Fibroblast of peridontal ligament (primary cell): ENCODE data around the gene RNF214.
A peak's percentile ranks its signal among the peaks of the same experiment; 100 is the strongest.

Source experiments
- DNase-seq: peaks from one replicate; pipeline ENCODE4 v3.0.0-alpha.2; 2010; ENCODE audit errors: extremely low read depth

RNF214 gene

GRCh38 chr11:117214404-117215110, 17.9 kb upstream of the RNF214 start:
- DNase-seq: no peak

GRCh38 chr11:117217141-117218084, 15.1 kb upstream of the RNF214 start:
- DNase-seq: peak; percentile 87

DNA sequence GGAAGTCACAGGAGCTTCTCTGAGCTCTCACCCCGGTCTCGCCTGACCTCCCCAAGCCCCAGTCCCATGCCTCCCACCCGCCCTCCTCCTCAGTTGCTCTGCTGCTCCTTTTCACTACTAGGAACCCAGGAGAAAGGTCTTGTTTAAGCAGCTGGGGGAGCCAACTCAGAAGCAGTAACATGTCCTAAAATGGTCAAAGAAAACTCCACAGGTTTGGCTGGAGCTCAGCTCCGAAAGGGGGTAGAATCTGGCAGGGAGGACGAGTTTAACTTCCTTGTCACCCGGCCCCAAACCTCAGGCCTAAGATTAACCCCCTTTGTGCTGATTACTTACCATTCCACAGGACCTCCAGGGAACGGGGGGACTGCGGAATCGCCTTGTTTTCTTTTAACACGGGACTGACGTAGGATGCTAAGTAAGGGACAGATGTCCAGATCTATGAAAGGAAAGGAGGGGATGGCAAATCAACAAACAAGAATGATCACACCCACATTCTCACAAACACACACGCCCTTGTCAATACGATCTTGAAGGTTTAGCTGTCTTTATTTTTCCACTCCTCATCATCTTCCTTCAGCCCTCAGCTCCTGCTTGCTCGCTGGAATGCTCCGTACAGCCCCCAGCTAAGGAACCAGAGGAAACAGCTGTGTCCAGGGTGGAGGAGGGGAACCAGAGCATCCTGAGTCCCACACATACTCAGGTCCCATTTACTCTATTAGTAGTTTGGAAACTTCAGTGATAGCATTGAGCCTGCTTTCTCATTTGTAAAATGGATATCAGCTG, 14.1 kb upstream of the RNF214 start:
- DNase-seq: peak; percentile 83

DNA sequence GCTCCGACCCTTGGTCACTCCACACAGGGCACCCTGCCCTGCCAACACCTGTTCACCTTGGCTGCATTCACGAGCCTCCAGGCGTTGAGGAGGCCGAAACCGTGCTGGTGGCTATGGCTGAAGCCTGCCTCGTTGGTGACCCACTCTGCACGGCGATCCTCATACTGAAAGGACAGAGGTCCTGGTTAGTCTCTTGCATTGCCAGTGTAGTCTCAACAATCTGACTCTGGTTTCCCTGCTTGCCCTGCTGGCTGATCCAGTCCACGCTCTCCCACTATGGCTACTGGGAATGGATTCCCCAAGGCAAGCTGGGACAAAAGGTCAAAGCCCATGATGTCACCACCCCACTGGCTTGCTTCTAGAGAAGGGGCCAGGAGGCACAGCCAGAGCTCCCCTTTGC, 13.5 kb upstream of the RNF214 start:
- no peak for DNase-seq

DNA sequence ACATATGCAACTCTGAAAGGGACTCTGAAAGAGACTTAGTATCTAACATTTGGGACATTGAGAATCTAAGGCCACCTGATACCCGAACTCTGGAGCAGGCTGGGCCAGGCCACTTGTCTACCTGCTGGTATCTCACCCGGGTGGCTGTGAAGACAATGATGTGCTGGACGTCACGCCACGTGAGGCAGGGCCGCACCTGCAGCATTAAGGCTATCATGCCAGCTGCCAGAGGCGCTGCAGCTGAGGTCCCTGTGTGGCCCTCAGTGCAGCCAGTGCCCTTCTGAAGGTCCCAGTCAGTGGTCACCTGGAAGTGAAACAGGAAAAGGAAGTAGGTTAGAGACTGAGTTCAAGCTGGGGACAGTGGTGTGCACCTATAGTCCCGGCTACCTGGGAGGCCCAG, 13.0 kb upstream of the RNF214 start:
- no peak for DNase-seq

GRCh38 chr11:117219995-117220394, 12.5 kb upstream of the RNF214 start:
- DNase-seq: no peak

- no peak for DNase-seq
These were observed 11.9 kb upstream of the RNF214 start for GRCh38 chr11:117220568-117220967.

GRCh38 chr11:117220999-117221774, 11.3 kb upstream of the RNF214 start:
- peak; percentile 78 for DNase-seq

DNA sequence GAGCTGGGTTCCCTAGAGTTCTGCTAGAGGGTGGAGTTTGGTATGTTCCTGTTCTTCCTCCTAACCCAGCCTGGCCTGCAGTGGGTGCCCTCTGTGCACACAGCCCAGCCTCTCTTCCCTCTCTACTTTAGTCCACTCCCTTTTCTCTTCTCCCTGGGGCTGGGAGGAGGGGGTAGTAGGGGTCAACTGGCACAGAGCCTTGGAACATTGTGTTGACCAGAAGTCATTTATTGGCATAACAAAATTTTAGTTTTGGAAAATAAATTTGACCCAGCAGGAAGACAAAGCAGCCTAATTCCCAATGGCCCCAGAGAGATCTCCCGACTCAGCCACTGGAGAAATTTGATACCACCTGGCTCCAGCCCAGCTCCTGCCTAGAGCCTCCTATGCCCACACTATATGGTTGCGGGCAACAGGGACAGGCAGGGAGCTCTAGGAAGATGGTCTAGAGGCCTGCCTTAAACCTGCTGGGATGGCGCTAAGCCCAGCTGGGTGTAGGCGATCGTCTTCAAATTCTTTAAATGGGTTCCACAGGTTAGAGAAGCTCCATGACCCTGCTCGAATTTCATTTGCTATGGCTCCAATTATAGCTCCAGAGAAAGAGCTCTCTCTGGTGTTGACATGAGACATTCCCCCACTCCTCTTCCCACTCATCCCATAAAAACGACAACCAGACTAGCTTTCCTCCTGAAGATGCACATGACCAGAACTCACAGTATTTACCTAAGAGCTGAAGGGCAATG, 10.5 kb upstream of the RNF214 start:
- DNase-seq: peak; percentile 79

DNA sequence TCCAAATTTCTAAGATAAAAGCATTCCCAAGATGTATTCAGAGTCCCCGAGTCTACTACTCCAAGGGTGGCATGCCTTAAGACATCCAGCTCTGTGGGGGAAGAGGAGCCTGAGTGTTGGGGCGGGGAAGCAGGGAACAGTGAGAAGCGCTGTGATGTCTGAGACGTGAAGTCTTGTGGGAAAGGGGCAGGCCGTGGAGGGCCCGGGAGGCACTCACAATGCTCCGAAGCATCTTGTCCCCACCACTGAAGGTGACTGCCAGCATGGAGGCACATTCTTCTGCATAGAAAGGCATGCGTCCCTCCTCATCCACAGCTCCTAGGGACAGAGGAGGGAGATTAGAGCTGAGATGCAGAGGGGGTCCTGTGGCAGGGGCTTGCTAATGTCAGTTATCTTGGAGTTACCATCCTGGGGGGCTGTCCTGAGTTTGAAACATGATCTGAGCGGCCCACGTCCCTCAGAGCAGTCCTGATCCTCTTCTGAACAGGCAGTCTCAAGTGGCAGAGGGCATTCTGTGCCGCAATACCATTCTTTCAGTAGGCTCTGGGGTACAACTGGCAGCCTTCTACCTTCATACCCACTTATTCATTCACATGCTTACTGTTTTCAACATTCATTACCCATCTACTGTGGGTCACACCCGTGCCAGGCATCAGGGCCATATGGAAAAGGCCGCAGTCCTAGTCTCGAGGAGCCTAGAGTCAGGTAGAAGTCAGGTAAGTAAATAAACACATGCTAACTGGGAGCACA, 9.3 kb upstream of the RNF214 start:
- DNase-seq: no peak

DNA sequence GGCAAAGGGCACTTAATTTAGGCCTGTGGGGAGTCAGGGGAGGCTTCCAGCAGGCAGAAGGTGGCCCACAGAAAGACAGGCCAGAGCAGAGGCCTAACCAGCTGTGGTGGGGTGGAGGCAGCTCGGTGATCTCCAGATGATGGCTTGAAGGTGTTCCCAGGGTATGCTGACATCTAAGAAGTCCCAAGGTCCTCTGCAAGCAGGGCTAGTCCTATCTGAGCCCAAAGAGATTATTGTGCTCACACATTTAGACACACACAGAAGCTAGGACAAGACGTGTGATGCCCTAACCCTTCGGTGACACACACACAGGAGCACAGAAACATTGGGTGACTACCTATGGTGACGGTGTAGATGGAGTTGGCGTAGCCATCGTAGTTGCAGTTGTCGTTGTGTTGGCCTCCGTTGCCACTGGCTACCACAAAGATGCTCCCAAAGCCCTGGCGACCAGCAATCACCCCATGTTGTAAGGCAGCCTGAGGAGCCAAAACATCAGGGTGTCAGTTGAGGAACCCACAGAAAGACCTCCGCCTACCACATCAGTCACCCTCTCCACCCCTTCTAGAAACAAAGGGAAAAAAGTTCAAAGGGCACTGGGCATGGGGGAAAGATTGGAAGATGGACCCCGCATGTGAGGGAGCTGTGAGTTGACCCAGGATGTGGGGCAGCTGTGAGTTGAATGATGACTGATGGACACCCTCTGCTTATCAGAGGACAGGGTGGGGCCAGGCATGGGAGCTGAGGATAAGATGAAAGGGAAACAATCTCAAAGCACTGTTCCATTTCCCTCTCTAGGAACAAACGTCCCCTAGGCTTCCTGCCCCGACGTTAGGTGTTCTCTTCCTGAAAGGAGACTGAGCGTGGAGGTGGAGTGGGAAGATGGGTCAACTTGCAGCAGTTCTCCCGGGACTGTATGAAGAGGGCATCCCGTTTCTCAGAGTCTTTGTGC, 8.5 kb upstream of the RNF214 start:
- no peak for DNase-seq

DNA sequence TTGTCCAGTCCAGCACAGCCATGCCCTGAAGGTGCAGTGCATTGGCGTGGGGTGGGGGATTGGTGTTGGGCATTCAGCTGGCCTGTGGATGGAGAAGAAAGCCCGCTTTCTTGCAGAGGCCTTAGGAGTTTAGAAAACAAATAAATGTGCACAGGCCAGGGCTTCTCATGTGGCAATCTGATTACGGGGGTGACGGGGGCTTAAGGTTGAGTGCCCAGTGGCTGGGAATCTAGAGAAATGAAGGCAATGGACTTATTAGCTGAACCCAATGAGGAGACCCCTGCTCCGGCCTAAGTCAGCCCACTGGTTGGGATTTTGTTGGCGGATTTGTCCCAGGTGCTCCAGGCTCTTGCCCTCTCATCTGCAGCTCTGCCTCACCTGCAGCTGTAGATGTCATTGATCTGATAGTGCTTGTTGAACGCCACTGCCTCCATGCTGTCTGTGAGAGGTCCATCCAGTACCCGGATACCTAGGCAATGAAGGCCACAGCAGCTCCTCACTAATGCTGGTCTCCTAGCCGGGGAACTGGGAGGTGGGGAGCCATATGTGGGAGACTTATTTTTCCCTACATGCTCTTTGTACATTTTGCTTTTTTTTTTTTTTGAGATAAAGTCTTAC, 6.8 kb upstream of the RNF214 start:
- DNase-seq: no peak

GRCh38 chr11:117226388-117227385, 5.8 kb upstream of the RNF214 start:
- DNase-seq: peak; percentile 85

GRCh38 chr11:117228091-117228490, 4.4 kb upstream of the RNF214 start:
- DNase-seq: no peak

DNA sequence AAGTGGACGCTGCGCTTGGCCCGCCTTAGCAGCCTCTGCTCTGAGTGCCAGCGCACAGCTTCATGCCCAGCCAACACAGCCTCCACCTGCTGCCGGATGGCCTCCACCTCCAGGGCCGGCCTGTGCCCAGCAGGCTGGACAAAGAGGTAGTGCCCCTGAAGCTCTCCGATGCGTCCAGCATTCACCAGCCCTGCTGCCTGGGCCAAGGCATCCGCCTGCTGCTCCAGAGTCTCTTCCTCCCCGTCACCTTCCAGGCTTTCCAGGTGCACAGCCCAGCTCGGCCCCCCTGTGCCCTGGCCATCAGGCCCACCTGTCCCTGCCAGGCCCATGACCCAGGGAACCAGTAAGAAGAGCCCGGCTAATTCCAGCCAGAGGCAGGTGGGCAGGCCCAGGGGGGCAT, 3.1 kb upstream of the RNF214 start:
- DNase-seq: no peak

GRCh38 chr11:117229931-117230285, 2.6 kb upstream of the RNF214 start:
- no peak for DNase-seq

DNA sequence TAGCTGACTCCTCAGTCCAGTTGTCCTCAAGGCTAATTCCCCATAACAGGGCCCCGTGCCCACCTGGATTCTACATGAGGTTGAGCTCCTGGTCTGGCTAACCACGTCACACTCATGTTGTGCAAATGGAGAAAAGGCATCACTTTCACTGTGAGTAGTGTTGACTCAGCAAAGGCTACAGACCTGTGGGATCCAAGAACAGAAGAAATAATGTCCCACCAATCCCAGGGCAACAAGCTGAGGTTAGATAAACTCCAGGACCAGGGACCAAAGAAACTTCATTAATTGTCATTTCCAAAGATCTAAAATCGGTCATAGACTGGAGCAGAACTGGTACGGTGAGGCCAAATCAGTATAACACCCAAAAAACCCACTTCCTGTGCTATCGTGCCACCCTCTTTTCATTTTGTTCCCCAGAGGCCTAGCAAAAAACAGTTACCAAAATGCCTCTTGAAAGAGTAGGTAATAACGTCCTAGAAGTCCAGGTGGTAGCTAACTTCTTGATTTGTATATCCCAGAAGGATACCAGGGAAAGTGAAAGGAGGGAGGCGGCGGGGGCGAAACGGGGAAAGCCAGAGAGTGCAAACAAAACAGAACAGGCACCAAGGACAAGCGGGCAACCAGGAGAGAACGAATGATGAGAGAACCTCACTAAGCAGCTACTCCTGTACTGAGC, 2.0 kb upstream of the RNF214 start:
- DNase-seq: no peak
